Mesothelial cell of epicardium (in vitro differentiated cells): Measurements from ENCODE around the gene PDE4D. TPM values are rescaled to one million over a fixed set of nuclear protein-coding genes. Genes with fewer than 3 reads are reported as not detected.

Source experiments
- DNase-seq, 2 experiments: peaks; one replicate each; pipeline ENCODE4 v3.0.0; 2021; ENCODE audit warnings: low spot score in 2 of 2; ENCODE audit not compliant: unreplicated experiment in 2 of 2
- H3K27ac Mint-ChIP-seq: 2 replicates; pipeline ENCODE4 v1.8.0; 2021; ENCODE audit warnings: mixed read lengths
- H3K27me3 Mint-ChIP-seq: 2 replicates; pipeline ENCODE4 v1.8.0; 2021; ENCODE audit warnings: low read depth, mixed read lengths
- H3K36me3 Mint-ChIP-seq: 2 replicates; pipeline ENCODE4 v1.8.0; 2021; ENCODE audit warnings: mixed read lengths
- H3K4me1 Mint-ChIP-seq: 2 replicates; pipeline ENCODE4 v1.8.0; 2021; ENCODE audit warnings: mixed read lengths
- H3K4me3 Mint-ChIP-seq: 2 replicates; pipeline ENCODE4 v1.8.0; 2021; ENCODE audit warnings: mild to moderate bottlenecking, moderate library complexity, mixed read lengths
- H3K9me3 Mint-ChIP-seq: 2 replicates; pipeline ENCODE4 v1.8.0; 2021; ENCODE audit warnings: mixed read lengths
- total RNA-seq: library from RNA; stranded (reverse); gene quantifications from 3 replicates; pipeline ENCODE4 v1.2.1, GENCODE V29; 2021
- TF ChIP-seq, protein P1 (sequence below): fragments of 200-600 bp; sonication (generic); IDR thresholded peaks from one replicate; pipeline ENCODE4 v1.5.0; 2021; ENCODE audit warnings: antibody characterized with exemption; ENCODE audit not compliant: unreplicated experiment

The PDE4D gene
- total RNA-seq, 1 donor from 2014 or later = 105 TPM

DNA sequence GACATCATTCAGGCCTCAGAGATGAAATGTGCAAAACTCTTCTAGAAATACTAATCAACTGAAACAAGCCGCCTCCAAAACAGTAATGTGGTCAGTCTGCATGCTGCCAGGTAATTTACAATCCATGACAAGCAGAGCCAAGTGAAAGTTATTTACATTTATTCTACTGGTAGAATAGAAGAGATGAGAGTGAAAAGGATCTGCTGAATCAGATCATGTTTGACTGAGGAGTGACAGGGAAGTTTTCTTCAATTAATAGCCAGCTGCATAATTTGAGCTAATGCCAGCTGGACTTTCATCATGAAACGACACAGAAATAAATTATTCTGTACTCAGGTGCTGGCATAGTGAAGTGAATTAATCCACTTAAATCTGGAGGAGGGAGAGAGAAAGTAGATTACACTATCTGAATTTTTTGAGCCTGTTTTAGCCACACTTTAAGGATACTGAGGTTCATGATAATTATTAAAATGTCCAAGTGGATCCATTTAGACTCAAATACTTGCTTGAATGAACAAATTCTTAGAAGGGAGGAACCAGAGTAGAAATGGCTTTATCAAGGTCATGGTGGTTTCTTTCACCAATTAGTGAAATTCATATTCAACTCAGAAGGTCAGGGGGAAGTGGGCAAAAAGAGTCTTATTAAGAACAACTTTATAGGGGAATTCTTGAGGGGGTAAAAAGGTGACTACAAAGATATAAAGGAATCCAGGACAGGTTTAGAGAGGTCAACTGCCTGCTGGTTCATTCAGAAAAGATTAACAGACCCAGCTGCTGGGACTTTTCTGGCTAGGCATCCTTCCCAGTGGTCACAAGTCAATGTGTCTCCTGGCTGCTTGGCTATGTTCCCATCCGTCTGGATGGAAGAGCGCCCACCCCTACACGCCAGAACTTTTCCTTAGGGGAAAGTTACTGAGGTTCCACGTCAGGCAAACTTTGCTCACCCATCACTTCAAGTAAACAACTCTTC, 350.4 kb downstream of the PDE4D start:
- peak overlapping the region; percentile 84 for H3K27ac Mint-ChIP-seq
- no peak overlapping the region for H3K4me3 Mint-ChIP-seq
- H3K9me3 Mint-ChIP-seq = no peaks in the 10 kb centered on the region
- no peak for DNase-seq
- H3K4me1 Mint-ChIP-seq = peaks cover 54% of the 10 kb centered on the region
- TF ChIP-seq, protein P1, sequence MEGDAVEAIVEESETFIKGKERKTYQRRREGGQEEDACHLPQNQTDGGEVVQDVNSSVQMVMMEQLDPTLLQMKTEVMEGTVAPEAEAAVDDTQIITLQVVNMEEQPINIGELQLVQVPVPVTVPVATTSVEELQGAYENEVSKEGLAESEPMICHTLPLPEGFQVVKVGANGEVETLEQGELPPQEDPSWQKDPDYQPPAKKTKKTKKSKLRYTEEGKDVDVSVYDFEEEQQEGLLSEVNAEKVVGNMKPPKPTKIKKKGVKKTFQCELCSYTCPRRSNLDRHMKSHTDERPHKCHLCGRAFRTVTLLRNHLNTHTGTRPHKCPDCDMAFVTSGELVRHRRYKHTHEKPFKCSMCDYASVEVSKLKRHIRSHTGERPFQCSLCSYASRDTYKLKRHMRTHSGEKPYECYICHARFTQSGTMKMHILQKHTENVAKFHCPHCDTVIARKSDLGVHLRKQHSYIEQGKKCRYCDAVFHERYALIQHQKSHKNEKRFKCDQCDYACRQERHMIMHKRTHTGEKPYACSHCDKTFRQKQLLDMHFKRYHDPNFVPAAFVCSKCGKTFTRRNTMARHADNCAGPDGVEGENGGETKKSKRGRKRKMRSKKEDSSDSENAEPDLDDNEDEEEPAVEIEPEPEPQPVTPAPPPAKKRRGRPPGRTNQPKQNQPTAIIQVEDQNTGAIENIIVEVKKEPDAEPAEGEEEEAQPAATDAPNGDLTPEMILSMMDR = no peak
- H3K27me3 Mint-ChIP-seq = no peaks in the 10 kb centered on the region
- peaks cover 4% of the 10 kb centered on the region for H3K36me3 Mint-ChIP-seq

DNA sequence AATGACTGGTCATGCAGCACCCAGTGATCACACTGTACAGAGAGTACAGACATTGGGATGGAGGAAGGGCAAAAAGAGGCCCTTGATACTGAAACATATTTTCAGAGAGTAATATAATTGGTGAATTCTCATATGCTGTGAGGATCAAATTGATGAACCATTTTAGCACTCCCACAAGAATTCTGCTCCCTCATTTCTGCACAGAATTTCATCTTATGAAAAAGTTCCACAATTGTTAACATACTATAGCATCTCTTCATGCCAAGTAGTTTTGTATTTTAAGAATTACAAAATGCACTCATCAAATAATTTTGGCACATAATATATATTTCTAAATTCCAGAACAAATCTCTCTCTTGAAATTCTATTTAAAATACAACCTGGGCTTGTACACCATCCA, 351.2 kb downstream of the PDE4D start:
- H3K36me3 Mint-ChIP-seq = peaks cover 4% of the 10 kb centered on the region
- H3K27ac Mint-ChIP-seq = peak overlapping the region; percentile 84
- H3K27me3 Mint-ChIP-seq = no peaks in the 10 kb centered on the region
- DNase-seq = no peak
- H3K4me3 Mint-ChIP-seq = no peak overlapping the region
- H3K9me3 Mint-ChIP-seq = no peaks in the 10 kb centered on the region
- TF ChIP-seq, protein P1 = no peak
- peaks cover 49% of the 10 kb centered on the region for H3K4me1 Mint-ChIP-seq

DNA sequence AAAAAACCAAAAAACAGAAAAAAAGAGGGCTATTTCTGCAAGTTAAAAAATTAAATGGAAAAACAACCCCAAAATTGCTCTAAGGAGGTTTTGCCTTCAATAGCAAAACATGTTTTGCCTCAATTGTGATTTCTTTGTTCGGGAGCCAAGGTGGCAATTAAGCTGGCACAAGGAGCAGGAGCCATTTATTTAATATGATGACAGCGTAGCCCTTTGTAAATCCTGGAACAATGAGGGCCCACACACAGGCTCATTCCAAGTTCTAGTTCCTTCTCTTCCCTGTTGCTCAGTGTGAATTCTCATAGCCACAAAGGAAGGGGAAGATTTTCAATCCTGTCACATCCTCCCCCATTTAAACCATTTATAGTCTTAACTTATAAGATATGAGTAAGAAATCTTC, 353.2 kb downstream of the PDE4D start:
- DNase-seq = no peak
- Mint-ChIP-seq H3K27me3 (no peaks in the 10 kb centered on the region), H3K4me1 (peaks cover 52% of the 10 kb centered on the region), H3K27ac (peak overlapping the region; percentile 63), H3K4me3 (no peak overlapping the region), H3K36me3 (peaks cover 5% of the 10 kb centered on the region), H3K9me3 (peaks cover 3% of the 10 kb centered on the region)
- TF ChIP-seq, protein P1 = no peak

DNA sequence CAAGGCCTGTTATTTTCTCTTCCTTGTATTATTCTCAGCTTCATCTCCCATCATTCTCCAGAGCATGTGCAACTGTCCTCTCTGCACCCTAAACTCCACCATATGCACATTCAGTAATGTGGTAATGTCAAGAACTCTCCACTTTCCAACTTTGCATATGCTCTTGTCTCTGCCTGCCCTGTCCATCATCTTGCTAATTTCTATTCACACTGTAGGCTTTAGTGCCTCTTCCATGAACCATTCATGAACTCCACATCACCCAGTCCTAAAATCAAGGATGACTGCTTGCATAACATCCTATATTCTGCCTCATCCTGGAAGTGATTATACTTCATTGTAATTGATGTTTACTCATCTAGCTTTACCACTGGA, 354.8 kb downstream of the PDE4D start:
- no peaks in the 10 kb centered on the region for H3K27me3 Mint-ChIP-seq
- peaks cover 3% of the 10 kb centered on the region for H3K9me3 Mint-ChIP-seq
- TF ChIP-seq, protein P1 = no peak
- DNase-seq = no peak
- H3K4me3 Mint-ChIP-seq = no peak overlapping the region
- H3K27ac Mint-ChIP-seq = no peak overlapping the region
- H3K36me3 Mint-ChIP-seq = peaks cover 3% of the 10 kb centered on the region
- peaks cover 43% of the 10 kb centered on the region for H3K4me1 Mint-ChIP-seq

DNA sequence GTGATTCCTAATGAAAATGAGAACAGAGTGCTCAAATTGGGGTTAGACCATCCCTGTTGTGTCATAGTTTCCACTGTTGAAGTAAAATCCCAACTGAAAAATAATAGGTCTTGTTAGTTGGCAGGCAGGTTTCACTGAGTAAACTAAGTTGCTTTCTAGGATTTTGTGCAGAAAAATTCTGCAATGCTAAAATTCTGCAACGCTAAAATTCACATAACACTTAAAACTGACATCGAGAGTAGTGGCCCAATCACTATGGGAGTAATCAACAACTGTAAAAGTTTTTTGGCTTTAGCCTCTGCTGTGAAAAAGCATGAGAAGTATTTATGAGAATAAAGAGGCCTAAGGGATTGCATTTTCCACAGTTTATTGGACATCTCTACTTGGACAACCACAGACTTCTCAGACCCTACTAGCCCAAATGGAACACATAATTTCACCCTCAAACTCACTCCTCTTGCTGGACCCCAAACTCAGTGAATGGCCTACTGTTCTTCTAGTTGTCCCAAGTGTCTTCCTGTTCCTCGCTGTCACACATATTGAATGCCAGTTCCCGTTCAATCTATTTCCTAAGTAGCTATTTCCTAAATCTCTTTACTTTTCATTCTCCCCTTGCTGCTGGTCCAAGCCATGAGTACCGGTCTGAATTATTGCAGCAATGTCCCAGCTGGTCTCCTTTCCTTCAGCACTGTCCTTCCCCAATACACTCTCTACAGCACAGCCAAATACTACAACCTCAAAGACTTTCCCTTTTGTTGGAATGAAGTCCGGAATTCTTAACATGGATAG, 355.4 kb downstream of the PDE4D start:
- no peaks in the 10 kb centered on the region for H3K27me3 Mint-ChIP-seq
- no peak overlapping the region for H3K27ac Mint-ChIP-seq
- H3K4me1 Mint-ChIP-seq = peaks cover 37% of the 10 kb centered on the region
- DNase-seq = no peak
- H3K36me3 Mint-ChIP-seq = peaks cover 3% of the 10 kb centered on the region
- peaks cover 3% of the 10 kb centered on the region for H3K9me3 Mint-ChIP-seq
- no peak overlapping the region for H3K4me3 Mint-ChIP-seq
- TF ChIP-seq, protein P1 = no peak
